HCT116 (cell line): ENCODE data around the gene CDK14. TPM values are rescaled to one million over a fixed set of nuclear protein-coding genes. Genes with fewer than 3 reads are reported as not detected.

Source experiments
- ATAC-seq: fragments of 200-7000 bp; cut with Tn5 transposase; 2 replicates; pipeline ENCODE4 v1.9.1; 2020; ENCODE audit warnings: mild to moderate bottlenecking, moderate library complexity
- BruUV-seq: library from RNA; stranded (reverse); fragments of 400-500 nt; replicated peaks from 2 replicates; lab custom pipeline; 2021; lab: Mats Ljungman, UMichigan
- CTCF ChIA-PET: fragments of 300-600 bp; sonication (Branson Sonifier 250); formaldehyde crosslinking; loops from one replicate; lab custom pipeline; 2021; ENCODE audit warnings: antibody characterized with exemption; lab: Charles Lee
- POLR2A ChIA-PET: fragments of 300-600, 350-600 bp; sonication (Branson Sonifier 250); formaldehyde crosslinking; loops from one replicate; lab custom pipeline; 2021; ENCODE audit warnings: antibody characterized with exemption; lab: Charles Lee
- RAD21 ChIA-PET, 2 experiments: fragments of 300-600 bp; sonication (Branson Sonifier 250); formaldehyde crosslinking; loops; one replicate each; lab custom pipeline; 2023; ENCODE audit warnings: low total read pairs in 2 of 2; ENCODE audit not compliant: uncharacterized antibody in 2 of 2, unreplicated experiment in 2 of 2, low non-redundant PET in 1 of 2; lab: Charles Lee
- DNase-seq: peaks from one replicate; pipeline ENCODE4 v3.0.0-alpha.2; 2010; ENCODE audit warnings: low read depth, low spot score
- H2AFZ ChIP-seq: fragments of 200-600 bp; shearing (Covaris generic), sonication (generic); 2 replicates; pipeline ENCODE4 v1.6.1; 2017; ENCODE audit warnings: low read depth, mixed run types, mixed read lengths, antibody characterized with exemption, low read length; ENCODE audit not compliant: poor library complexity, severe bottlenecking
- H3K27ac ChIP-seq: 2 replicates; pipeline ENCODE4 v1.5.1; 2012; ENCODE audit warnings: low read depth, low read length
- H3K27me3 ChIP-seq: fragments of 200-600 bp; sonication (generic); 2 replicates; pipeline ENCODE4 v1.6.1; 2016; ENCODE audit warnings: mixed run types, low read length, mixed read lengths; ENCODE audit not compliant: insufficient read depth
- H3K36me3 ChIP-seq, 2 experiments: fragments of 200-500 bp in 1 of 2; fragments of 200-600 bp in 1 of 2; sonication (Bioruptor generic) in 1 of 2; sonication (generic) in 1 of 2; 2 replicates each; pipeline versions ENCODE4 v1.5.1 to v1.6.1; 2014 to 2016; ENCODE audit warnings: low read length in 2 of 2, inconsistent platforms in 1 of 2, mixed read lengths in 1 of 2, mixed run types in 1 of 2; ENCODE audit not compliant: insufficient read depth in 2 of 2, control insufficient read depth in 1 of 2
- H3K4me1 ChIP-seq, 2 experiments: fragments of 200-600 bp in 1 of 2; sonication (generic) in 1 of 2; 2 replicates each; pipeline versions ENCODE4 v1.5.1 to v1.6.1; 2012 to 2017; ENCODE audit warnings: low read length in 2 of 2, inconsistent platforms in 1 of 2, mild to moderate bottlenecking in 1 of 2, mixed read lengths in 1 of 2, mixed run types in 1 of 2, moderate library complexity in 1 of 2; ENCODE audit not compliant: insufficient read depth in 2 of 2, control insufficient read depth in 1 of 2
- H3K4me2 ChIP-seq: fragments of 200-600 bp; sonication (generic); 2 replicates; pipeline ENCODE4 v1.6.1; 2017; ENCODE audit warnings: mixed run types, low read length, mixed read lengths
- H3K4me3 ChIP-seq, 2 experiments: fragments of 200-600 bp in 1 of 2; sonication (generic) in 1 of 2; replicated peaks in 1 of 2; 2 replicates each; pipeline ENCODE4 v1.5.1; 2011 to 2016; ENCODE audit warnings: low read length in 2 of 2, control low read depth in 1 of 2, low read depth in 1 of 2, mild to moderate bottlenecking in 1 of 2, mixed read lengths in 1 of 2, mixed run types in 1 of 2
- H3K79me2 ChIP-seq: fragments of 200-600 bp; sonication (generic); 2 replicates; pipeline ENCODE4 v1.6.1; 2017; ENCODE audit warnings: mild to moderate bottlenecking, mixed run types, low read length, moderate library complexity, mixed read lengths; ENCODE audit not compliant: insufficient read depth
- H3K9ac ChIP-seq: fragments of 200-600 bp; sonication (generic); 2 replicates; pipeline ENCODE4 v1.6.1; 2016; ENCODE audit warnings: low read length, mixed read lengths
- H3K9me2 ChIP-seq: fragments of 200-600 bp; sonication (generic), shearing (Covaris generic); 2 replicates; pipeline ENCODE4 v1.6.1; 2017; ENCODE audit warnings: mixed run types, mild to moderate bottlenecking, moderate library complexity; ENCODE audit not compliant: insufficient read depth
- H3K9me3 ChIP-seq, 2 experiments: fragments of 200-500 bp in 1 of 2; fragments of 200-600 bp in 1 of 2; sonication (Bioruptor generic) in 1 of 2; sonication (generic) in 1 of 2; 2 replicates each; pipeline ENCODE4 v1.6.1; 2014 to 2017; ENCODE audit warnings: low read length in 2 of 2, mixed read lengths in 2 of 2, inconsistent platforms in 1 of 2, low read depth in 1 of 2, mild to moderate bottlenecking in 1 of 2, mixed run types in 1 of 2, moderate library complexity in 1 of 2; ENCODE audit not compliant: control insufficient read depth in 1 of 2, insufficient read depth in 1 of 2
- H4K20me1 ChIP-seq: fragments of 200-600 bp; sonication (generic), shearing (Covaris generic); 2 replicates; pipeline ENCODE4 v1.6.1; 2017; ENCODE audit warnings: mixed run types, mild to moderate bottlenecking, moderate library complexity; ENCODE audit not compliant: insufficient read depth
- ATF3 ChIP-seq: IDR thresholded peaks from 2 replicates; pipeline ENCODE4 v1.6.1; 2012
- CBX3 ChIP-seq: IDR thresholded peaks from 2 replicates; pipeline ENCODE4 v1.6.1; 2012; ENCODE audit warnings: low read depth
- EZH2phosphoT487 ChIP-seq: fragments of 200-600 bp; IDR thresholded peaks from 2 replicates; pipeline ENCODE4 v1.6.1; 2018; ENCODE audit warnings: antibody characterized with exemption, borderline replicate concordance
- FOSL1 ChIP-seq: IDR thresholded peaks from 2 replicates; pipeline ENCODE4 v1.6.1; 2012; ENCODE audit warnings: low read depth
- JUND ChIP-seq: IDR thresholded peaks from 2 replicates; pipeline ENCODE4 v1.6.1; 2012
- POLR2A ChIP-seq: IDR thresholded peaks from 2 replicates; pipeline ENCODE4 v1.7.0; 2011; ENCODE audit warnings: borderline replicate concordance; ENCODE audit not compliant: insufficient read depth, insufficient read length; ENCODE audit errors: extremely low read depth
- SIN3A ChIP-seq: IDR thresholded peaks from 2 replicates; pipeline ENCODE4 v1.6.1; 2012; ENCODE audit warnings: low read depth
- SP1 ChIP-seq: IDR thresholded peaks from 2 replicates; pipeline ENCODE4 v1.6.1; 2012; ENCODE audit warnings: low read depth
- SRF ChIP-seq: IDR thresholded peaks from 2 replicates; pipeline ENCODE4 v1.6.1; 2012; ENCODE audit warnings: low read depth
- TCF7L2 ChIP-seq: IDR thresholded peaks from 2 replicates; pipeline ENCODE4 v1.7.0; 2011; ENCODE audit warnings: borderline replicate concordance, inconsistent platforms; ENCODE audit not compliant: insufficient read depth, insufficient read length; ENCODE audit errors: extremely low read depth
- ZBTB33 ChIP-seq: IDR thresholded peaks from 2 replicates; pipeline ENCODE4 v1.6.1; 2011; ENCODE audit warnings: mild to moderate bottlenecking, low read length, moderate library complexity; ENCODE audit not compliant: insufficient replicate concordance; ENCODE audit errors: extremely low read depth
- ZNF274 ChIP-seq: fragments of 200-500 bp; sonication (Bioruptor generic); IDR thresholded peaks from 2 replicates; pipeline ENCODE4 v1.6.1; 2014; ENCODE audit warnings: mild to moderate bottlenecking, low read depth, low read length, inconsistent platforms
- intact Hi-C: fragments of 100-400 bp; cut with micrococcal nuclease; formaldehyde crosslinking; loops from 2 replicates; pipeline ENCODE4 v1.10.0; 2022
- total RNA-seq: library from RNA; stranded (reverse); gene quantifications from one replicate; pipeline ENCODE4 v1.2.1, GENCODE V29; 2021; ENCODE audit not compliant: unreplicated experiment

Gene CDK14
- total RNA-seq, 1 experiment from 2014 or later = 10.2 TPM

GRCh38 chr7:90645784-90646183 is 49.7 kb downstream of the CDK14 start:
- no peak for TF ChIP-seq EZH2phosphoT487
- RAD21 ChIA-PET = no interaction called here
- Histone ChIP-seq H3K9me3 (no peaks in the 10 kb centered on the region), H3K79me2 (no peaks in the 10 kb centered on the region), H2AFZ (no peak overlapping the region), H3K9ac (no peak overlapping the region), H4K20me1 (no peaks in the 10 kb centered on the region), H3K4me3 (no peak overlapping the region), H3K27ac (no peak overlapping the region), H3K4me2 (no peak overlapping the region), H3K4me1 (no peaks in the 10 kb centered on the region), H3K36me3 (no peaks in the 10 kb centered on the region), H3K9me2 (no peaks in the 10 kb centered on the region), H3K27me3 (no peaks in the 10 kb centered on the region)
- DNase-seq (no peak), ATAC-seq (no peak)
- CTCF ChIA-PET = no interaction called here
- POLR2A ChIA-PET = no interaction called here
- intact Hi-C loops = no loop called here
- BruUV-seq = no TSS peak

GRCh38 chr7:90648107-90648506 is 52.0 kb downstream of the CDK14 start:
- Histone ChIP-seq H4K20me1 (no peaks in the 10 kb centered on the region), H3K4me1 (no peaks in the 10 kb centered on the region), H3K27me3 (no peaks in the 10 kb centered on the region), H3K4me3 (no peak overlapping the region), H3K27ac (no peak overlapping the region), H3K4me2 (no peak overlapping the region), H3K79me2 (no peaks in the 10 kb centered on the region), H3K9me3 (no peaks in the 10 kb centered on the region), H3K9me2 (no peaks in the 10 kb centered on the region), H3K36me3 (no peaks in the 10 kb centered on the region), H2AFZ (no peak overlapping the region), H3K9ac (no peak overlapping the region)
- intact Hi-C loops = no loop called here
- no TSS peak for BruUV-seq
- DNase-seq = no peak
- POLR2A ChIA-PET = no interaction called here
- ATAC-seq = no peak
- RAD21 ChIA-PET = no interaction called here
- CTCF ChIA-PET = interaction anchor here (1.1 kb wide), 1 partner anchor 19 kb away, joined by 3 read pairs; no protein-coding TSS in a partner anchor
- TF ChIP-seq SIN3A = no peak
- TF ChIP-seq SP1 = no peak

GRCh38 chr7:90648834-90649233 is 52.7 kb downstream of the CDK14 start:
- RAD21 ChIA-PET = no interaction called here
- CTCF ChIA-PET = no interaction called here
- no peak for TF ChIP-seq CBX3
- no peak for TF ChIP-seq EZH2phosphoT487
- no peak for TF ChIP-seq ATF3
- TF ChIP-seq TCF7L2 = no peak
- TF ChIP-seq JUND = no peak
- TF ChIP-seq ZNF274 = no peak
- no peak for TF ChIP-seq ZBTB33
- TF ChIP-seq SIN3A = no peak
- TF ChIP-seq FOSL1 = no peak
- no peak for TF ChIP-seq POLR2A
- TF ChIP-seq SRF = no peak

More at GRCh38 chr7:90648834-90649233, 52.7 kb downstream of the CDK14 start:
- Histone ChIP-seq H3K9ac (no peak overlapping the region), H3K79me2 (no peaks in the 10 kb centered on the region), H3K27me3 (no peaks in the 10 kb centered on the region), H2AFZ (no peak overlapping the region), H4K20me1 (no peaks in the 10 kb centered on the region), H3K4me2 (no peak overlapping the region), H3K9me2 (no peaks in the 10 kb centered on the region), H3K4me3 (no peak overlapping the region), H3K9me3 (no peaks in the 10 kb centered on the region), H3K27ac (no peak overlapping the region), H3K4me1 (no peaks in the 10 kb centered on the region), H3K36me3 (no peaks in the 10 kb centered on the region)
- POLR2A ChIA-PET = no interaction called here
- intact Hi-C loops = no loop called here
- BruUV-seq = no TSS peak
- DNase-seq = no peak
- no peak for ATAC-seq
